Endothelial cell of umbilical vein (primary cell): ENCODE data around the gene ZDHHC23. TPM values are rescaled to one million over a fixed set of nuclear protein-coding genes. Genes with fewer than 3 reads are reported as not detected.

ENCODE experiments used
- BruUV-seq: library from RNA; stranded (reverse); fragments of 400-500 nt; replicated peaks from 2 replicates; lab custom pipeline; 2021; lab: Mats Ljungman, UMichigan
- CTCF ChIA-PET: fragments of 300-600, 350-600 bp; sonication (Branson Sonifier 250); formaldehyde crosslinking; loops from one replicate; lab custom pipeline; 2021; ENCODE audit warnings: antibody characterized with exemption, inconsistent platforms; lab: Charles Lee
- POLR2A ChIA-PET: fragments of 300-600, 350-600 bp; sonication (Branson Sonifier 250); formaldehyde crosslinking; loops from one replicate; lab custom pipeline; 2021; ENCODE audit warnings: antibody characterized with exemption, inconsistent platforms; lab: Charles Lee
- DNase-seq: peaks from one replicate; pipeline ENCODE4 v3.0.0-alpha.2; 2011; ENCODE audit warnings: low read depth, low spot score
- FAIRE-seq: peaks from 2 replicates; lab custom pipeline; 2011; peaks lifted over from hg19 to GRCh38; lab: Jason Lieb, UNC
- H2AFZ ChIP-seq: 2 replicates; pipeline ENCODE4 v1.6.0; 2012; ENCODE audit warnings: low read depth, low read length, control low read depth, inconsistent platforms
- H3K27ac ChIP-seq: 2 replicates; pipeline ENCODE4 v1.5.1; 2011; ENCODE audit warnings: low read depth, mild to moderate bottlenecking, control low read depth, low read length, moderate library complexity; ENCODE audit not compliant: insufficient read depth
- H3K27me3 ChIP-seq, 2 experiments: 2 replicates each; pipeline versions ENCODE4 v1.6.0 to v1.6.1; 2011; ENCODE audit warnings: low read length in 2 of 2, mixed read lengths in 1 of 2; ENCODE audit not compliant: control insufficient read depth in 2 of 2, insufficient read depth in 2 of 2
- H3K36me3 ChIP-seq, 2 experiments: 2 replicates in 1 of 2; 3 replicates in 1 of 2; pipeline ENCODE4 v1.5.1; 2011; ENCODE audit warnings: low read length in 2 of 2, mild to moderate bottlenecking in 1 of 2, moderate library complexity in 1 of 2; ENCODE audit not compliant: control insufficient read depth in 2 of 2, insufficient read depth in 2 of 2; ENCODE audit errors: extremely low read depth in 1 of 2
- H3K4me1 ChIP-seq: 3 replicates; pipeline ENCODE4 v1.5.1; 2011; ENCODE audit warnings: mild to moderate bottlenecking, low read length; ENCODE audit not compliant: control insufficient read depth, insufficient read depth; ENCODE audit errors: extremely low read depth
- H3K4me2 ChIP-seq: 2 replicates; pipeline ENCODE4 v1.6.1; 2011; ENCODE audit warnings: low read length, control low read depth, mixed read lengths; ENCODE audit not compliant: insufficient read depth
- H3K4me3 ChIP-seq, 3 experiments: fragments of 200-600 bp in 1 of 3; sonication (generic), shearing (Covaris generic) in 1 of 3; replicated peaks in 1 of 3; 2 replicates each; pipeline ENCODE4 v1.5.1; 2011 to 2016; ENCODE audit warnings: control low read depth in 3 of 3, low read length in 3 of 3, mild to moderate bottlenecking in 2 of 3, inconsistent platforms in 1 of 3, low read depth in 1 of 3, moderate library complexity in 1 of 3; ENCODE audit not compliant: insufficient read depth in 1 of 3
- H3K79me2 ChIP-seq: 2 replicates; pipeline ENCODE4 v1.6.0; 2012; ENCODE audit warnings: low read length, inconsistent platforms; ENCODE audit not compliant: control insufficient read depth, insufficient read depth
- H3K9ac ChIP-seq: replicated peaks from 2 replicates; pipeline ENCODE3; 2011; ENCODE audit warnings: low read length, control low read depth; ENCODE audit not compliant: insufficient read depth; ENCODE audit errors: extremely low read depth
- H3K9me1 ChIP-seq: replicated peaks from 3 replicates; pipeline ENCODE4 v1.6.0; 2011; ENCODE audit warnings: mild to moderate bottlenecking, low read length; ENCODE audit not compliant: control insufficient read depth, insufficient read depth; ENCODE audit errors: extremely low read depth
- H3K9me3 ChIP-seq: replicated peaks from 2 replicates; pipeline ENCODE4 v1.5.1; 2012; ENCODE audit warnings: low read length, inconsistent platforms; ENCODE audit not compliant: control insufficient read depth, insufficient read depth
- H4K20me1 ChIP-seq: replicated peaks from 2 replicates; pipeline ENCODE3; 2011; ENCODE audit warnings: mild to moderate bottlenecking, low read length; ENCODE audit not compliant: control insufficient read depth, insufficient read depth; ENCODE audit errors: extremely low read depth
- CTCF ChIP-seq, 2 donors: IDR thresholded peaks; 1 replicate in 1 of 2; 2 replicates in 1 of 2; pipeline ENCODE4 v1.5.1; 2011; ENCODE audit warnings: low read length in 2 of 2, mild to moderate bottlenecking in 2 of 2, moderate library complexity in 2 of 2, control low read depth in 1 of 2, inconsistent platforms in 1 of 2, low read depth in 1 of 2; ENCODE audit not compliant: insufficient read depth in 1 of 2; ENCODE audit errors: extremely low read depth in 1 of 2
- EZH2 ChIP-seq: IDR thresholded peaks from 2 replicates; pipeline ENCODE4 v1.6.1; 2012; ENCODE audit warnings: borderline replicate concordance, low read depth, mild to moderate bottlenecking, moderate library complexity, low read length, inconsistent platforms; ENCODE audit not compliant: severe bottlenecking
- FOS ChIP-seq: IDR thresholded peaks from 2 replicates; pipeline ENCODE4 v1.6.1; 2011; ENCODE audit warnings: mild to moderate bottlenecking, low read length, moderate library complexity, borderline replicate concordance; ENCODE audit not compliant: insufficient read depth
- GATA2 ChIP-seq: IDR thresholded peaks from 2 replicates; pipeline ENCODE4 v1.7.0; 2011; ENCODE audit warnings: low read depth, mild to moderate bottlenecking, moderate library complexity, mixed read lengths, low read length; ENCODE audit not compliant: insufficient read length, insufficient read depth
- JUN ChIP-seq: IDR thresholded peaks from 2 replicates; pipeline ENCODE4 v1.6.1; 2011; ENCODE audit warnings: borderline replicate concordance, low read depth; ENCODE audit not compliant: insufficient read length, insufficient read depth
- MAX ChIP-seq: IDR thresholded peaks from 2 replicates; pipeline ENCODE4 v1.6.1; 2011; ENCODE audit not compliant: insufficient read depth, insufficient read length
- POLR2A ChIP-seq: IDR thresholded peaks from 2 replicates; pipeline ENCODE4 v1.6.1; 2012; ENCODE audit warnings: low read depth, mild to moderate bottlenecking, control low read depth, low read length
- POLR2AphosphoS5 ChIP-seq: IDR thresholded peaks from 2 replicates; pipeline ENCODE4 v1.6.1; 2012; ENCODE audit warnings: low read depth, mild to moderate bottlenecking, control low read depth, low read length, moderate library complexity; ENCODE audit not compliant: insufficient read depth
- dilution Hi-C: fragments of 300-500 bp; cut with MboI; formaldehyde crosslinking; loops from one replicate; pipeline ENCODE4 v1.15.0; 2019; ENCODE audit warnings: low sequenced_read_pairs; ENCODE audit not compliant: extremely low pct_ligation_motif_present
- intact Hi-C: fragments of 100-400 bp; cut with micrococcal nuclease; formaldehyde crosslinking; loops from one replicate; pipeline ENCODE4 v1.10.0; 2022
- polyA plus RNA-seq, 4 experiments: library from polyadenylated mRNA; depleted of rRNA in 3 of 4; stranded (reverse) in 3 of 4; unstranded in 1 of 4; fragments of >200 nt; gene quantifications; 2 replicates each; pipeline versions ENCODE4 v1.2.1 to v1.2.3, GENCODE V29; 2011 to 2012; ENCODE audit warnings: missing spikeins in 1 of 4
- total RNA-seq: library from RNA; stranded (reverse); gene quantifications from 2 replicates; pipeline ENCODE4 v1.2.3, GENCODE V29; 2021

The ZDHHC23 gene
- total and polyA plus RNA-seq, 2 donors (not counting 3 experiments of a cell fraction or from before 2014, with no cell fraction given) = 0.99 to 3.2 TPM

- intact Hi-C loops (no loop called here), dilution Hi-C loops (no loop called here)
- Histone ChIP-seq H2AFZ (no peak overlapping the region), H3K4me3 (no peak overlapping the region), H3K4me1 (no peaks in the 10 kb centered on the region), H4K20me1 (no peaks in the 10 kb centered on the region), H3K9ac (no peak overlapping the region), H3K27me3 (no peaks in the 10 kb centered on the region), H3K36me3 (no peaks in the 10 kb centered on the region), H3K79me2 (no peaks in the 10 kb centered on the region), H3K9me1 (no peaks in the 10 kb centered on the region), H3K9me3 (no peaks in the 10 kb centered on the region), H3K4me2 (no peak overlapping the region), H3K27ac (no peak overlapping the region)
- FAIRE-seq (no peak), DNase-seq (no peak)
- no TSS peak for BruUV-seq
- ChIA-PET POLR2A (no interaction called here), CTCF (no interaction called here)
- no peak for TF ChIP-seq POLR2AphosphoS5
- TF ChIP-seq GATA2 = no peak
- TF ChIP-seq CTCF (IDR thresholded peaks at IDR 0.05; ENCODE audit: extremely low read depth in 1 of 2, insufficient read depth in 1 of 2, low read depth in 1 of 2, low read length in 2 of 2) = no peak
Observed at GRCh38 chr3:113966172-113966571, 18.4 kb downstream of the ZDHHC23 start.

- no TSS peak for BruUV-seq
- Histone ChIP-seq H3K27me3 (no peaks in the 10 kb centered on the region), H3K4me2 (no peak overlapping the region), H3K9ac (no peak overlapping the region), H3K9me3 (no peaks in the 10 kb centered on the region), H3K9me1 (no peaks in the 10 kb centered on the region), H3K4me1 (no peaks in the 10 kb centered on the region), H3K27ac (no peak overlapping the region), H3K79me2 (no peaks in the 10 kb centered on the region), H4K20me1 (no peaks in the 10 kb centered on the region), H3K4me3 (no peak overlapping the region), H2AFZ (no peak overlapping the region), H3K36me3 (no peaks in the 10 kb centered on the region)
- ChIA-PET CTCF (interaction anchor here (0.7 kb wide), 1 partner anchor 13 kb away, joined by 3 read pairs; no protein-coding TSS in a partner anchor), POLR2A (no interaction called here)
- FAIRE-seq = no peak
- dilution Hi-C loops = no loop called here
- intact Hi-C loops = no loop called here
- DNase-seq = no peak
- TF ChIP-seq EZH2 (no peak), GATA2 (no peak), FOS (no peak), CTCF (IDR thresholded peaks at IDR 0.05; ENCODE audit: extremely low read depth in 1 of 2, insufficient read depth in 1 of 2, low read depth in 1 of 2, low read length in 2 of 2) (no peak), MAX (no peak), POLR2AphosphoS5 (no peak), JUN (no peak), POLR2A (no peak)
Observed at GRCh38 chr3:113968986-113969385, 21.2 kb downstream of the ZDHHC23 start.
